ENCODE results near the gene TAMALIN.

TAMALIN gene

DNA sequence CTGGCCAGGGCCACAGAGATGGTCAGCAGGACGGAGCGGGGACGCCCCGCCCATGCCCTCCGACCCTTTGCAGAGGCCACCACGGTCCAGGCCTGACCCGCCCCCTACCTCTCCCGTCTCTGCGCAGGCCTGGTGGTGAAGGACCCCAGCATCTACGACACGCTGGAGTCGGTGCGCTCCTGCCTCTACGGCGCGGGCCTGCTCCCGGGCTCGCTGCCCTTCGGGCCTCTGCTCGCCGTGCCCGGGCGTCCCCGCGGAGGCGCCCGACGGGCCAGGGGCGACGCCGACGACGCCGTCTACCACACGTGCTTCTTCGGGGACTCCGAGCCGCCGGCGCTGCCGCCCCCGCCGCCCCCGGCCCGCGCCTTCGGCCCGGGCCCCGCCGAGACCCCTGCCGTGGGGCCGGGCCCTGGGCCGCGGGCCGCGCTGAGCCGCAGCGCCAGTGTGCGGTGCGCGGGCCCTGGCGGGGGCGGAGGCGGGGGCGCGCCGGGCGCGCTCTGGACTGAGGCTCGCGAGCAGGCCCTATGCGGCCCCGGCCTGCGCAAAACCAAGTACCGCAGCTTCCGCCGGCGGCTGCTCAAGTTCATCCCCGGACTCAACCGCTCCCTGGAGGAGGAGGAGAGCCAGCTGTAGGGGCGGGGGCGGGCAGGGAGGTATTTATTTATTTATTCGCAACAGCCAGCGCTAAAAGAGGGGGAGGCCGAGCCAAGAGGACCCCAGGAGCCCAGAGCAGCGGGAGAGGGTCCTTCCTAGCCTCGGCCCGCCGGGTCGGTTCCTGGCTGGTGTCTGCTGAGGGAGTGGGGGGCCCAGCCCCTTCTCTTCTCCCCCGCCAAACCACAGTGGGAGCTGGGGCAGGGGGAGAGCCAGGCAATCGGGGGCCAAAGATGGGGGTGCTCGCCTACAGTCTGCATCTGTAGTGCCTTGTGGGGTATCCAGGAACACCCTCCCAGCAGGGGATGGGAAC, 8.1 kb downstream of the TAMALIN start:
- no peak for DNase-seq

DNA sequence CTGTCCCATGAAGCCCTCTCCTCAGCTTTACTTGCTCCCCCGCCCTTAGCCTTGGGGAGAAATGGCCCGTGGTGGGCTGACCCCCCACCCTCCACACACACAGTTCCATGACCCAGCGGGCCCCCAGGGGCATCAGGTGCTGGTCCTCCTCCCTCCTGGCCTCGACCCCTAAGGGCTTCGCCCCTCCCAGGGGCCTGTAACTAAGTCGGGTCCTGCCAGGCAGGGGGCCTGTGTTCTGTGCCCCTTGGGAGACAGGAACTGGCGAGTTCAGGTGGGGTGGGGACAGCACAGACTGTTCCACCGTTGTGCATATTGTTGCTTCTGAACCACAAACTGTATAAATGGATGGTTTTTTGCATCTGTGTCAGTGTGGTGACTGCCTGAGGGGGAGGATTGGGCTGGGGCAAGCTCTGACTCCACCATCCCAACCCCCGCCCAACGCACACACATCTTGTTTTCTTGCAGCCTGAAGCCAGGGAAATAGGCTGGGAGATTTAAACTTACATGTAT, 8.8 kb downstream of the TAMALIN start:
- DNase-seq, result no peak

DNA sequence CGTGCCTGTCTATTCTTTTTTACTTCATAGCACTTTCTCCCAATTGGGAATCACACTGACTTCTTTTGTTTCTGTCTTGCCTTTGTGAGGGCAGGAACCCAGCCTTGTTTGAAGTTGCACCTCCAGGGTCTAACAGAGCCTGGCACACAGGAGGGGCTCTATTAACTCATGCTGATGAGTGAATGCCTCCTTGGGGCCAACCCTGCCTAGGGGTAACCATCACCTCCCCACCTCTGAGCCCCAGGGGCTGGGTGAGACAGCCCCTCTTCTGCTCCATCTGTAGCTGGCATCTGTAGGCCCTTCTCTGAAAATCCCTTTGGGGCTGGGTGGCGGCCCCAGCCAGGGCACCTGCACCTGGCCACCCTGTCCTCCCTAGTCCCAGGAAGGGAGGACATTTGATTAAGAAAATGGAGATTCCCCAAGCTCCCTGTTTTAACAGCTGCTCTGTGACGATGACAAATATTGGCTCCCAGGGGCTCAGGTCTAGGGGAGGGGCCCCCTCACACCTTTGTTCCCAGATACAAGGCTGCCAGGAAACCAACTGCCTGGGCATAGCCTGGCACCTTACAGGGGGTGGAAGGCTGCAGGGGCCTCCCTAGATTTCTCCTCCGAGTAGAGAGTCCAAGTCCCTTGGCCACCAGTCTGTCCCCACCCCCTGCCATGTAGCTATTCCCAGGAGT, 11.8 kb downstream of the TAMALIN start:
- no peak for DNase-seq

DNA sequence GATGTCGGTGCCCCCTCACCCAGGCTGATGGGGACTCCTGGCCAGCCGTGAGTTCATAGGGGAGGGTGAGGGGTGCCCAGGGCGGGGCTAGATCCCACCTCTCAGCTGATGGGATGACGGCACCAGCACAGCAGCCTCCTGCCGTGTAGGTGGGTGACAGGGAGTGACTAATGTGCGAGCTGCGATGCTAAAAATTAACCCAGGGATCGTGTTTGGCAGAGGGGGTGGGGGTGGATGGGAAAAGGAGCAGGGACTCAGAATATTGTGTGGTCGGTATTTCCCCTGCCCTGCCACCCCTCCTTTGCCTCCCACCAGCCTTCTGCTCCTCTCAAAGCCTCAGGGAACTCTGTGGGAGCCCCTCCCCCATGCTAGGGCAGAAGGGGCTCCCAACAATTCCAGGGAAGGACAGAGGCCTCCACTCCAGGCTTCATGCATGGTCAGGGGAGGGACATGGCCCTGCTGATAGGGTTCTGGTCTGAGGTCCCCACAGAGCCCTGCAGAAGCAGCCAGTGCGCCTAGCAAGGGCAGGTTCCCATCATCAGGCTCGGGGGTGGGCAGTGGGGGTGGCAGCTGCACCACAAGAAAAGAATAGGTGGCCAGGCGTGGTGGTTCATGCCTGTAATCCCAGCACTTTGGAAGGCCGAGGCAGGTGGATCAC, 12.5 kb downstream of the TAMALIN start:
- no peak for DNase-seq

DNA sequence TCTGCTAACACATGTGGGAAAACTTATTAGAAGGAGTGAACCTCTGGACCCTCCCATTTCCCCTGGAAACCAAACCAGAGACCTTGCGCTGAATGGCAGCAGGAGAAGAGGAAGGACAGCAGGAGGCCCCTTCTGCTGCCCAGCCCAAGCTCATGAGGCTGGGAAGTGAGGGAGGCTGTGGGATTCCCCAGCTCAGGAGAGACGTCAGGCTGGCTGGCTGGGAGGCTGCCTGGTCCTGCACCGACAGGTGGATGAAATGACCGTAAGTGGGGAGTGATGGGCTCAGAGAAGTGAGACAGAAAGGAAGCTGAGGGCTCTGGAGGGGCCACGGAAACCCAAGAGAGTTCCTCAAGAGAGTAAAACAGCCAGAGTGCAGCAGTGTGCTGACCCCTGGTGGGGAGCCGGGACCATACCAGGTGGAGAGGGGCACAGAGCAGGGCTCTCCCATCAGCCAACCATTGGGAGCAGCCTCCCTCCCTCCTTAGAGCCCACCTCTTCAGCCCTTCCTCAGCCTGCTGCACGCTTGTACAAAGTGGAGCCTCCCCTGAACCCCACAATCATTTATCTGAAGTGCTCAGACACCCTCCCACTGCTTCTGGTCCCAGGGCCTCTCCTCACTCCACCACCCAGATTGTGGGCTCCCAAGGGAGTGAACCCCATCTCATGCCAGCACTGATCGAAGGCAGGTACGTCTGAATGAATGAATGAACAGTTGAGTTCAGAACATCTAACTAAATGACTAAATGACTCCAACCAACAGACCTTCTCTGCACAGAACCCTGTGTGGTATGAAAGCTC, 14.0 kb downstream of the TAMALIN start:
- DNase-seq, result no peak

DNA sequence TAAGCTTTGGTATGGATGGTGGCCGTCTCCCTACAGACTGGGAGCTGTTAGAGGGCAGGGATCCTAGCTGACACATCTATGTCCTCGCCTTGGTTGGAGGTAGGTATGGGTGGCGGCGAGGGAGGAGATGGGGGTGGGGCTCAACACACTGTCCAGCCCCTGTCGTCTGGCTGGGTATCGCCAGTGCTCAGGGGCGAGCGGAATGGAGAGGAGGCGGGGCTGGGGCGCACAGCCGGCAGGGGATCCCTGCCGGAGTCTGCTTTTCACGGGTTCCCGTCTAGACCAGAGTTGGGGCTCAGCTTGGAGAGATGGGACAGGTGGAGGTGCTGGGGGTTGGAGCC, 16.1 kb downstream of the TAMALIN start:
- DNase-seq, result no peak

DNA sequence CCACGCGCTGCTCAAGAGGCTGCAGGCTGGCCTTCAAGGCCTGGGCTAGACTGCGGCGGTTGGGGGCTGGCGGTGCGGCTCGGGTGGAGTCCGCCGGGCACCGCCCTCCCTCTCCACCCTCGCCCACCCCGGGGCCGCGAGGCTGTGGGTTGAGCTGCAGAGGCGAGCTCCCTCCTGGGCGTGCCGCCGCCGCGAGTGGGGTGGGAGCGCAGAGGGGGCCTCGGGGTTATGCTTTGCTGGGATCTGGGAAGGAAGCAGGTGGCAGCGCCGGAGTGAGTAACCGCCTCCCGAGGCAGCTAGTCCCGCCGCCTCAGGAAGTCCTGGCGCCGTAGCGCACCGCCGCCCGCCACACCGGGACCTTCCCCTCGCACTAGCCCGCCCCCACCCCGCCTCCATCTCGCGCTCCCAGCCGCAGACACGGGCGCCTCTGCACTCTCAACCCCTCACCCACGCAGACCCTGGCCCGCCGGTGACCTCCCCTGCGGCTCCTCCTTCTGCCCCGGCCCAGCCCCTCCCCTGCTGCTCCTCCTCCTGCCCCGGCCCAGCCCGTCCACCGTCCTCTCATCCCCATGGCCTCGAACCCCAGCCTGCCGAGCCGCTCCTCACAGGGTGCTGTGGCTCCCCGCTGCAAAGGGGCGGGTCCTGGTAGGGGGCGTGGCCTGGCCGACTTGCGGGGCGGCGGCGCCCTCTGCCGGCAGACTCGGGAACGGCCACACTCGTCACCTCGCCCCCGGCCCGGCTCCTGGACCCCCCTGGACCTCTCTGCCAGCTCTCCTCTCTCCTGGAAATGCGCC, 16.6 kb downstream of the TAMALIN start:
- peak; percentile 59 for DNase-seq

DNA sequence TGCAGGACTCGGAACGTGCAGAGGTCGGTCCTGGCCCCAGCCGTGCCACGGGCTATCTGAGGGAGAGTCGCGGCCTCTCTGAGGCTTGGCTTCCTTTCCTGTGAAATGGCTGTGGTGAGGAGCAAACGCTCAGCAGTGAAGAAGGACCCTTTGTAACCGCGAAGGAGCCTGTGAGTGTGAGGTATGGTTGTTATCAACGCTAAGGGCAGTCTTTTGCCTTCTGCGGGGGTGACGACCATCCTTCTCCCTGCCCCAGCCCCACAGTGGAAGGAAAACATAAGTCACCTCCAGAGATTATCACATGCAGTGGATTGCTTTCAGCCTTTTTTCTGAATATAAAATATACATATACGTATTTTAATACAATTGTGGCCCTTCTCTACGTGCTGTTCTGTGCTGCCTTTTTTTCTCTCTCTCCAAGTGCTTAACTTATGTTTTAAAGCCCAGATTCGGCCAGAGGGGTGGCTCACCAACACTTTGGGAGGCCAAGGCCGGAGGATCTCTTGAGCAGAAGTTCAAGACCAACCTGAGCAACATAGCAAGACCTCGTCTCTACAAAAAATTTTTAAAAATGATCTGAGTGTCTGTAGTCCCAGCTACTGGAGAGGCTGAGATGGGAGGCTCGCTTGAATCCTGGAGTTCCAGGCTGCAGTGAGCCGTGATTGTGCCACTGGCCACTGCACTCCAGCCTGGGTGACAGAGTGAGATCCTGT, 17.4 kb downstream of the TAMALIN start:
- DNase-seq, result no peak

DNA sequence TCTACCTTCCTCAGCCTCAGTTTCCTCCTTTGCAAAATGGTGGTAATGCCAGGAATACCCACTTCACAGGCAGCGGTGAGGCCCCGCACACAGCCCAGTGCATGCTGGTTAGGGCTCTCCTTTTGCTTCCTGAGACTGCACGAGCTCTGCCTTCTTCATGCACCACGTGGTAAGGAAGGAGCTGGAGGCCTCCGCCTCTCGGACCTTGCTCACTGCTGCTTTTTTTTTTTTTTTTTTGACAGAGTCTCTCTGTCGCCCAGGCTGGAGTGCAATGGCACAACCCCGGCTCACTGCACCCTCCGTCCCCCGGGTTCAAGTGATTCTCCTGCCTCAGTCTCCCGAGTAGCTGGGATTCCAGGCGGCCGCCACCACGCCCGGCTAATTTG, 18.1 kb downstream of the TAMALIN start:
- no peak for DNase-seq

DNA sequence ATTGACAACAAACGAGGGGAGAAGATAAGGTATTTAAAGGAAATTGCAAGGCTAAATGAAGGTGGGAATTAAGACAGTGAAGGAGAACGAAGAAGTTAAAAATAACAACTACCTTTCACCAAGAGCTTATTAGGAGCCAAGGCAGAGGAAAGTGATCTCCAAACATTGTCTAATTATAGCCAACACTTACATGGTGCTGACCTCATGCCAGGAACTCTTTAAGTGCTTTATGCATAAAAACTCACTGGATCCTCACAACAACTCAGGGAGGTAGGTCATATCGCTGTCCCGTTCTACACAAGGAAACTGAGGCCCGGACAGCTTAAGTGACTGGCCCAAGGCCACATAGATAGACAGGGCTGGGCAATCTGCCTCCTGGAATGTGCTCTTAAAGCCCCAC, 19.5 kb downstream of the TAMALIN start:
- DNase-seq, result no peak

DNA sequence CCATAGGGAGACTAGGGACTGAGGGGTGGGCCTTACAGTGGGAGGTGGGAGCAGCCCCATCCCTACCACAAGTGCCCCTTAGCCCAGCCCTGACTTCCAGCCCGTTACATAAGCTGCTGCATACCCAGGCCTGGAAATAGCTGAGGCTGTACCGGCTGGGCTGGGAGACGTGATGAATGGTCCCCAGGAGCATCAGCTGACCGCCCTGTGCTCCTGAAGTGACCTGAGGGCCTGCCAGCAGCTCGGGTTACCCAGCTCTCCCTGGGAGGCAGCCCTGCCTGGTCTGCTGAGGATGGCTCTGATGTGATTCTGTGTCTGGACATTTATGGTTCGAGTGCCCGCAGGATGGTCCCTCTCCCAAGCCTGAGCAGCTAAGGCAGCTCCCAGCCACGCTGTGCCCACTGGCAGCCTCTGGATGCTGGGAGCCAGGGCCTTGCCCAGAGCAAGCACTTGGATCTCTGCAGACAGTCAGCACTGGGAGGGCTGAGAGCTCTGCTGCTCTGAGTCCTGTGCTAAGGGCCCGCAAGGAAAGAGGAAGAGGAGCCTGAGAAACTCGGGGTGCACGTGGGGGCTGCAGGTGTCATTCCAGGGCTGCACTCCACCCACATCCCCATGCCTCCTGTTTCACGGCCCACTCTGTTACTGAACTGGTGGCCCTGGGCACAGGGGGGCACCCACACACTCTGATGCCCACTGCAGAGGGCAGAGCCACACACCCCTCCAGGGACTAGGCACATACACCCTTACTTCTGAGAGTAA, 20.5 kb downstream of the TAMALIN start:
- DNase-seq, result no peak

DNA sequence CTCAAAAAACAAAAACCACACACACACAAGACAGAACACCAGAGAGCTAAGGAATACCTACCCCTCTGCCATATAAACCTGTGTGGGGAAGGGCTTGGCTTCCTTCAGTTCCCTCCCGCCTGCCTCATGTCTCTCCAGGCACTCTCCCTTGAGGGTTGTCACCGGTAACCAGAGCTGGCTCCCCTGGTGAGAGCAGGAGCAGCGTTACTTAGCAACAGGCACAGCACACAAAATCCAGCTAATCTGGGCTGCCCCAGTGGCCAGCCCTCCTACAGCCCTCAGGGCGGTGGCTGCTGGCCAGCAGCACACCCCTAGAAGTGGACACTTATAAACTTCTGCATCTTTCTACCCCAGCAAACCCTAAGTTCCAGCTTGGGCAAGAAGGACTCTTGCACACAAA, 22.9 kb downstream of the TAMALIN start:
- DNase-seq, result peak; percentile 86

DNA sequence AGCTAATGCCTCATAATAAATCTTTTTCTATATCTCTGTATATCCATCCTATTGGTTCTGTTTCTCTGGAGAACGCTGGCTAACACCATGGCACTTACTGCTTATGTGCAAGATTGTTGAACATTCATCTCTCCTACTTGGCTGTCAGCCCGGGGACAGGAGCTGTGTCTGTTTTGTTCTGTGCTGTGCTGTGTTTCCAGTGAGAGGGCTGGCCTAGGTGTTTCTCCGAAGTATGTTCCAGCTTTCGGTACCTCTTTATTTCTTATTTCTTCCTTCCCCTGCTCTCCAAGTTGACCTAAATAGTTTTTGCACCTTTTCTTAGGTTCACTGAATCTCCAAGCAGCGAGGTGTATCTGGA, 25.7 kb downstream of the TAMALIN start:
- peak; percentile 32 for DNase-seq

DNA sequence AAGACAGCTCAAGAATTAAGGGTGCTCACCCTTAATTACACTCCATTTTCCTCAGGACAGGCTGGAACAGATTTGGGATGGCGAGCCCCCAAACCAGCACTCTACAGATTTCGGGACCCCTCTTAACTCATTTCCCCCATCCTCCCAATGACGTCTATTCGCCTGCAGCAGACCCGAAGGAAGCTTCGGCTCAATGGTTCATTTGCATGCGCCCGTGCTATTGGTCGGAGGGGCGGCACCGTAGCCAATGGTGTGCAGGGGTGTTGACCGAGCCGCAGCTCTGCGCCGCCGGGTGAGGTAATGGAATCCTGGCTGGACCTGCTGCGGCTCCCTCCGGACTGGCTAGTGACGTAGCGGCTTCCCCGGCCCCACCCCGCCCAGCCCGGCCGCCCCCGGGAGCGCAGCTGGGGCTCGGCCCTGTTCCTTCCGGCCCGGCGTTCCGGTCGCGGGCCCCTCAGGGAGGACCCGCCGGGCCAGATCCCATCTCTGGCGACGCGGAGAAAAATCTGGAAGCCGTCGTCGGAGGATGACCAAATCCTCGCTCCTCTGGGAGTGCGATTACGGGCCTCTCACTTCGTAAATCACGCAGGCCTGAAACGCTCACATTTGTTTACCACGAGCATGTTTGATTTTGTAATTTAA, 26.2 kb downstream of the TAMALIN start:
- peak; percentile 97 for DNase-seq

DNA sequence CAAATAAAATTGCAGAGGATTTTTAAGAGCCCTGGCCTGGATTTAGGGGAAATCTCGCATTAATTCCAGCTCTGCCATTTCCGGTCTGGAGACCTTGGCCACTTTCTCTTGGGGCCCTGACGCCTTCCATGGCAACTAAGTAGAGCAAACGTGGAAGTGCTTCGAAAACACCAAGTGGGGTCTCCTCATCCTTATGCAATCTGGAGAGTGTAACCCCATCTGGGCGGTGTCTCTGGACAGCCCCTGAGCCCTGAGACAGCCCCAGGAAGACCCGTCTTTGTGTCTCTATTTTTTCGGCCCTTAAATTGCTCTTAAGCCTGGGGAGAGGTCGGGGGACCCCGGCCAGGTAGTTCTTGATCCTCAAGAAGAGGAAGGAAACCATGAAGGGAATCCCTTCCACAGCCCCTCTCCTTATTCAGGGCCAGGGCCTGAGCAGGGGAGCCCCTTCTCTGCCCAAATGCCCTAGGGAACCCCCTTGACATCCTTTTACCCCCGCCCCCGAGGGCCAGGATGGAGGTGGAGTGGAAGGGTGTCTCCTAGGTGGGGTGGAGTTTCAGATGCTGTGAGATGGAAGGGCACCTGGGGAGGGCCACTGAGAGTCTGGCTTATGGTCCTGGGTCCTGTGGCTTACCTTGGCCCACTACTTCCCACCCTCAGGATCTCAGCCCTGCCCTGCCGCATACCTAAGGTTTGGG, 26.8 kb downstream of the TAMALIN start:
- no peak for DNase-seq

DNA sequence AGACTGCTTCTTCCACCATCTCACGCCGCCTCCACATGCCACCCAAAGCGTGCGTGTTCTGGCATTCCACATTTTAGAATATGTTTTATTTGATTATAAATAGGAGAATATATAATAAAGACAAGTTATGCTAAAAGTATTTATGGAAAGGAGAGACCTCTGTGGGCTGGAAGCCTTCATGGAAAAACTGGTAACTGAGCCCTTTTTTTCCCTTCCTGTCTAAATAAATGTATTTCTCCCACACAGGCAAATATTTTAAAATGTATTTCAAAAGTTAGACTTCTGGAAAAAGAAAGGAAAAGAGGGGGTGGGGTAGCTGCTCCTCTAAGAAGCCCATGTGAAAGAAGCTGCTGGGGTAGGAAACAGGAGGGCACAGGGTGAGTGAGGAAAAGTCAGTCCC, 28.4 kb downstream of the TAMALIN start:
- DNase-seq, result no peak

DNA sequence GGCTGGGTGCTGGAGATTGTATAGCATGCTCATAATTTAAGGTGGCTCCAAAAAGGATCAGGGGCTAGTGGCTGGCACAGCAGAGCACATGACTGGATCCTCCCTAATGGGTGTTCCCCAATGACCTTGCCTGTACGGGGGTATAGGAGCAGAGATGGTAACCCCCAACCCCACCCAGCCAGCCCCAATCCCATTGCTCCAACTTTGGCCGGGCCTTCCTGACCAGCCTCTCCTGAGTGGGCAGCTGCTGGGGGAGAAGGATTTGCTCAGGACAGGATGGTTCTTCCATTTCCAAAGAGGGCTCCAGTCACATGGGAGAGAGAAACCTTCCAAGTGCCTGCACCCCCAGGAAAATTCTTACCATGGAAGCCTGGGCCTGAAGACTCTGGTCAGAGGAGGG, 29.2 kb downstream of the TAMALIN start:
- DNase-seq, result no peak

DNA sequence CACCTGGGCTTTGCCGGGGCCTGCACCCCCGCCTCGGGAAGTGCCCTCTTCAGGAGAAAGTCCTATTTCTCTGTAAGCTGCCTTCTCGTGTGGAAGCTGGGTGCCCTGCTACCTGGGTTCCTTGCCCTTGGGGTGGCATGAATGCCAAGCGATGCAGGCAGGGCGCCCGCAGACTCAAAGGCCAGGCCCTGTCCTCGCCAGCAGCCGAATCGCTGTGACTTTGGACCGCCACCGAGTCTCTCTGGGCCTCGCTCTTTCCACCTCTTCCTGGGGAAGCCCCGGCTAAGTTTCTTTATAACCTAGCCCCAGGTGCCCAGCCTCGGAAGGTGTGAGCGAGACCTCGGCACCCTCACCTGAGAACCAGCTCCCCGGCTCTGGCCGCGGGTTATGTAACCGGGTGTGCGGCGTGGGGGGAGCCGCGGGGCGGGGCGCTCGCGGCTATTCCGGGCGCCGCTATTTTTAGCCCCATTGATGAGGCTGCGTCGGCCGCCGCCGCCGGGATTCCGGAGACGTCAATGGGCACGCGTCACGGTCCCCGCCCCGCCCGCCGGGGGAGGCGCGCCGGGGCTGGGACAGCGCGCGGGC, 29.9 kb downstream of the TAMALIN start:
- peak; percentile 72 for DNase-seq

DNA sequence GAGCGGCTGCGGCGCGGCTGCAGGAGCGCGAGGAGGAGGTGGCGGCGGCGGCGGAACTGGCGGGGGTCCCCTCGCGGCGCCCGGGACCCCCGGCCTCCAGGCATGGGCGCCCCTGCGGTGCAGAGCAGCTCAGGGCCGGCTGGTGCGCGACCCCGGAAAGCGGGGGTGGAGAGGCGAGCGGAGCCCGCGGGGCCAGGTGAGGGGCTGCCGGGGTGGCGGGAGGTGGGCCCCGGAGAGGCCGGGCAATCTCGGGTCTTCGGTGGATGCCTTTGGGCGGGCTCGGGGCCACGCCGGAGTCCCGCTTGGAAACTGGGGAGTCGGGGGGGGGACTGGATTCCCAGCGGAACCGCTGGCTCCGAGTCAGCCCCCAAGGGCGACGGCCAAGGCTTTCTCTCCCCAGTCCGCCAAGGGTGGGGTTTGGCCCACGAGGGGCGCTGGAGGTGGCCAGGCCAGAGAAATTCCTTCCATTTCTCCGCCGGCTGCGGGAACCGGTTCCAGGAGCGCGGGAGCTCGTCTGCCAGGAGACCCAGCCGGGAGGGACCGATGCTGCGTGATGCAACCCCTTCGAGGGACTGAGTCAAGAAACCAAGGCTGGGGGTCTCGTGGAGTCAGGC, 30.6 kb downstream of the TAMALIN start:
- DNase-seq, result no peak
